K562 (cell line): ENCODE results near the gene C5orf22. TPM values are rescaled to one million over a fixed set of nuclear protein-coding genes. Genes with fewer than 3 reads are reported as not detected.
"Not testable (repeated sequence)": the region's sequence is repeated elsewhere in the genome, so short reads cannot be mapped to it uniquely, and the experiment has no call there.

Source experiments
- ATAC-seq: fragments of 200-7000 bp; cut with Tn5 transposase; 3 replicates; pipeline ENCODE4 v1.9.1; 2020; ENCODE audit warnings: moderate library complexity
- BruUV-seq: library from RNA; stranded (reverse); fragments of 400-500 nt; replicated peaks from 2 replicates; lab custom pipeline; 2021; lab: Mats Ljungman, UMichigan
- CTCF ChIA-PET: fragments of 300-600 bp; formaldehyde crosslinking; extraction: SDS; loops from one replicate; lab custom pipeline; 2021; ENCODE audit warnings: low intra/inter-chr PET ratio; lab: Yijun Ruan, JAX
- POLR2A ChIA-PET: fragments of 300-600, 350-650 bp; sonication (Branson Sonifier 250); formaldehyde crosslinking; extraction: SDS; loops from one replicate; lab custom pipeline; 2021; ENCODE audit warnings: antibody characterized with exemption, inconsistent platforms; lab: Yijun Ruan, JAX
- DNase-seq, 4 experiments: peaks; one replicate each; pipeline versions ENCODE4 v3.0.0 to v3.0.0-alpha.2; 2011 to 2018; ENCODE audit warnings: low spot score in 3 of 4, mixed read lengths in 3 of 4; ENCODE audit errors: extremely low read depth in 1 of 4
- FAIRE-seq: peaks from 2 replicates; lab custom pipeline; 2011; peaks lifted over from hg19 to GRCh38; lab: Jason Lieb, UNC
- H2AFZ ChIP-seq: 2 replicates; pipeline ENCODE4 v1.6.0; 2011; ENCODE audit warnings: low read depth, low read length, control low read depth, inconsistent platforms
- H3K27ac ChIP-seq: fragments of 200-600 bp; 3 replicates; pipeline ENCODE4 v1.8.0; 2011; ENCODE audit warnings: low read depth, mild to moderate bottlenecking, control low read depth, inconsistent platforms, low read length, moderate library complexity, mixed read lengths; ENCODE audit errors: extremely low read depth
- H3K27me3 ChIP-seq, 2 experiments: fragments of 300-600 bp in 1 of 2; 2 replicates in 1 of 2; 3 replicates in 1 of 2; pipeline versions ENCODE4 v1.6.0 to v1.8.0; 2011; ENCODE audit warnings: inconsistent platforms in 2 of 2, low read length in 2 of 2, mild to moderate bottlenecking in 1 of 2, mixed read lengths in 1 of 2, moderate library complexity in 1 of 2; ENCODE audit not compliant: control insufficient read depth in 2 of 2, insufficient read depth in 2 of 2
- H3K36me3 ChIP-seq: fragments of 300-600 bp; 3 replicates; pipeline ENCODE4 v1.8.0; 2011; ENCODE audit warnings: mild to moderate bottlenecking, low read length, inconsistent platforms; ENCODE audit not compliant: control insufficient read depth, insufficient read depth
- H3K4me1 ChIP-seq, 2 experiments: fragments of 200-600 bp in 1 of 2; replicated peaks in 1 of 2; 2 replicates in 1 of 2; 3 replicates in 1 of 2; pipeline versions ENCODE4 v1.5.1 to v1.8.0; 2011; ENCODE audit warnings: inconsistent platforms in 2 of 2, low read length in 2 of 2, mild to moderate bottlenecking in 1 of 2, mixed read lengths in 1 of 2, moderate library complexity in 1 of 2; ENCODE audit not compliant: control insufficient read depth in 2 of 2, insufficient read depth in 2 of 2
- H3K4me2 ChIP-seq: 2 replicates; pipeline ENCODE4 v1.6.1; 2011; ENCODE audit warnings: low read length, control low read depth, inconsistent platforms, mixed read lengths; ENCODE audit not compliant: insufficient read depth
- H3K4me3 ChIP-seq: fragments of 200-600 bp; sonication (generic), shearing (Covaris generic); 2 replicates; pipeline ENCODE4 v1.5.1; 2016; ENCODE audit warnings: control low read depth, inconsistent platforms
- H3K79me2 ChIP-seq: fragments of 200-600 bp; 3 replicates; pipeline ENCODE4 v1.8.0; 2011; ENCODE audit warnings: low read length, inconsistent platforms; ENCODE audit not compliant: control insufficient read depth, insufficient read depth
- H3K9ac ChIP-seq, 2 experiments: 2 replicates each; pipeline versions ENCODE4 v1.6.0 to v1.6.1; 2011; ENCODE audit warnings: low read depth in 2 of 2, low read length in 2 of 2, control low read depth in 1 of 2, inconsistent platforms in 1 of 2, mild to moderate bottlenecking in 1 of 2, mixed read lengths in 1 of 2; ENCODE audit not compliant: insufficient read depth in 1 of 2
- H3K9me1 ChIP-seq: one replicate; pipeline ENCODE4 v1.6.0; 2011; ENCODE audit warnings: inconsistent platforms, mild to moderate bottlenecking, low read length, moderate library complexity; ENCODE audit not compliant: control insufficient read depth, insufficient read depth
- H3K9me3 ChIP-seq: replicated peaks from 2 replicates; pipeline ENCODE4 v1.5.1; 2011; ENCODE audit warnings: low read depth, low read length, inconsistent platforms; ENCODE audit not compliant: control insufficient read depth, insufficient read depth
- H4K20me1 ChIP-seq: replicated peaks from 2 replicates; pipeline ENCODE4 v1.6.1; 2011; ENCODE audit warnings: low read length, inconsistent platforms, mixed read lengths; ENCODE audit not compliant: control insufficient read depth, insufficient read depth
- EGR1 ChIP-seq: fragments of 450-650 bp; conservative IDR thresholded peaks from 2 replicates; pipeline ENCODE4 v1.6.1; 2017; ENCODE audit warnings: mild to moderate bottlenecking
- ZNF274 ChIP-seq: IDR thresholded peaks from 2 replicates; pipeline ENCODE4 v1.6.1; 2011; ENCODE audit warnings: low read depth, mild to moderate bottlenecking, low read length, moderate library complexity, borderline replicate concordance
- ZNF740 ChIP-seq, 3 experiments: fragments of 200-800 bp in 1 of 3; sonication (Bioruptor generic) in 1 of 3; sonication (generic) in 1 of 3; formaldehyde crosslinking in 1 of 3; IDR thresholded peaks; 2 replicates each; pipeline versions ENCODE4 v1.6.1 to v1.8.0; 2016 to 2022; ENCODE audit warnings: mild to moderate bottlenecking in 2 of 3, missing compliant biosample characterization in 2 of 3, missing genetic modification characterization in 2 of 3, missing genetic modification reagents in 1 of 3
- WGBS: fragments of 100-300 bp; shearing (Covaris generic); methylation state at CpG from one replicate; pipeline ENCODE4 v1.1.6; 2016; ENCODE audit warnings: low coverage, mixed read lengths; ENCODE audit not compliant: insufficient coverage; ENCODE audit errors: missing lambda C conversion rate; 5-methylcytosine and 5-hydroxymethylcytosine counted together
- in situ Hi-C: fragments of 300-500 bp; cut with MboI; formaldehyde crosslinking; loops from 4 replicates; pipeline ENCODE4 v1.15.0; 2018; ENCODE audit warnings: inconsistent platforms, mixed read lengths
- intact Hi-C: fragments of 100-400 bp; cut with micrococcal nuclease; formaldehyde crosslinking; loops from 2 replicates; pipeline ENCODE4 v1.14.2; 2022
- polyA plus RNA-seq, 8 experiments: library from polyadenylated mRNA; depleted of rRNA in 4 of 8; stranded (reverse) in 5 of 8; unstranded in 3 of 8; fragments of >200 nt; fragmentation: Nextera tagmentation in 2 of 8; fragmentation: Illumina TruSeq in 1 of 8; extraction: Ambion mirVana in 2 of 8; extraction: Trizol in 1 of 8; gene quantifications; 2 replicates each; pipeline versions ENCODE4 v1.2.1 to v1.2.3, GENCODE V29; 2011 to 2014; ENCODE audit warnings: inconsistent platforms in 1 of 8, missing spikeins in 1 of 8
- total RNA-seq, 7 experiments: library from RNA; depleted of rRNA in 6 of 7; stranded (reverse); fragments of >200 nt in 6 of 7; fragmentation: Illumina TruSeq in 2 of 7; extraction: Trizol in 2 of 7; gene quantifications; 2 replicates each; pipeline versions ENCODE4 v1.2.1 to v1.2.3, GENCODE V29; 2011 to 2021; ENCODE audit warnings: low replicate concordance in 1 of 7
- TF ChIP-seq, protein P1 (sequence below): fragments of 450-650 bp; formaldehyde crosslinking; IDR thresholded peaks from 2 replicates; pipeline ENCODE4 v1.4.0; 2022; ENCODE audit warnings: missing genetic modification characterization

Gene C5orf22
- total and polyA plus RNA-seq, 9 of the 15 experiments (the other 6 are each of a cell fraction or from before 2014, with no cell fraction given) = 22.7 to 56.7 (median 39.3) TPM

- TF ChIP-seq ZNF740 (CRISPR knock-in tag; IDR thresholded peaks at IDR 0.05) (no peak), ZNF740 (tag; IDR thresholded peaks at IDR 0.05) (no peak), ZNF274 (no peak)
- TF ChIP-seq, protein P1, sequence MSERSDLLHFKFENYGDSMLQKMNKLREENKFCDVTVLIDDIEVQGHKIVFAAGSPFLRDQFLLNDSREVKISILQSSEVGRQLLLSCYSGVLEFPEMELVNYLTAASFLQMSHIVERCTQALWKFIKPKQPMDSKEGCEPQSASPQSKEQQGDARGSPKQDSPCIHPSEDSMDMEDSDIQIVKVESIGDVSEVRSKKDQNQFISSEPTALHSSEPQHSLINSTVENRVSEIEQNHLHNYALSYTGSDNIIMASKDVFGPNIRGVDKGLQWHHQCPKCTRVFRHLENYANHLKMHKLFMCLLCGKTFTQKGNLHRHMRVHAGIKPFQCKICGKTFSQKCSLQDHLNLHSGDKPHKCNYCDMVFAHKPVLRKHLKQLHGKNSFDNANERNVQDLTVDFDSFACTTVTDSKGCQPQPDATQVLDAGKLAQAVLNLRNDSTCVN (CRISPR knock-in tag) = no peak
These were observed 5.8 kb downstream of the C5orf22 start (continued) for GRCh38 chr5:31537851-31538250.

DNA sequence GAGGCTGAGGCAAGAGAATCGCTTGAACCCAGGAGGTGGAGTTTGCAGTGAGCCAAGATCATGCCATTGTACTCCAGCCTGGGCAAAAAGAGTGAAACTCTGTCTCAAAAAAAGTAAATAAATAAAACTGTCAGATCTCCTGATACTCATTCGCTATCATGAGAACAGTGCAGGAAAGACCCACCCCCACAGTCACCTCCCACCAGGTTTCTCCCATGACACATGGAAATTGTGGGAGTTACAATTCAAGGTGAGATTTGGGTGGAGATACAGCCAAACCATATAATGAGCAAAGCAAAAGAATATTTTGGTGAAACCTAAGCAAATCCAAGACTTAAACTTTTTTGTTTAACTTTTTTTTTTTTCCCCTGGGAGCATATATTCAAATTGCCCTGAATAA is 17.0 kb downstream of the C5orf22 start:
- H3K79me2 ChIP-seq, in situ Hi-C loops, H4K20me1 ChIP-seq, H3K9me1 ChIP-seq, H3K9ac ChIP-seq, DNase-seq, intact Hi-C loops, H2AFZ ChIP-seq, H3K4me3 ChIP-seq, H3K27me3 ChIP-seq, CTCF ChIA-PET, H3K27ac ChIP-seq, H3K4me1 ChIP-seq, ATAC-seq, POLR2A ChIA-PET, BruUV-seq, H3K4me2 ChIP-seq, H3K9me3 ChIP-seq, FAIRE-seq: not testable (repeated sequence)
- 92% methylated on average over 2 of the region's 2 CpGs for WGBS
- TF ChIP-seq EGR1 = peak; percentile 27; the same call in 1 of the 2 replicates
- H3K36me3 ChIP-seq = peaks cover 80% of the 10 kb centered on the region
